Neuron (in vitro differentiated cells): ENCODE data around the gene TRAPPC5.
A peak's percentile ranks its signal among the peaks of the same experiment; 100 is the strongest.

ENCODE experiments used
- H2AFZ ChIP-seq: one replicate; pipeline ENCODE4 v1.6.1; 2013; ENCODE audit warnings: low read depth, mild to moderate bottlenecking, inconsistent platforms, low read length, moderate library complexity
- H3K27me3 ChIP-seq: one replicate; pipeline ENCODE4 v1.6.1; 2013; ENCODE audit warnings: low read length; ENCODE audit not compliant: insufficient read depth
- H3K36me3 ChIP-seq: one replicate; pipeline ENCODE4 v1.6.1; 2013; ENCODE audit warnings: low read length; ENCODE audit not compliant: insufficient read depth
- H3K4me1 ChIP-seq: one replicate; pipeline ENCODE4 v1.6.1; 2013; ENCODE audit warnings: low read length; ENCODE audit not compliant: insufficient read depth
- H3K4me3 ChIP-seq: 2 replicates; pipeline ENCODE4 v1.5.1; 2013; ENCODE audit warnings: mild to moderate bottlenecking, low read length, moderate library complexity
- H3K9me3 ChIP-seq: one replicate; pipeline ENCODE4 v1.6.1; 2013; ENCODE audit warnings: low read length

Gene TRAPPC5

GRCh38 chr19:7672522-7672921, 8.1 kb upstream of the TRAPPC5 start:
- Histone ChIP-seq H3K27me3 (peaks cover 16% of the 10 kb centered on the region), H3K9me3 (no peaks in the 10 kb centered on the region), H3K36me3 (no peaks in the 10 kb centered on the region), H3K4me3 (no peak overlapping the region), H3K4me1 (no peaks in the 10 kb centered on the region), H2AFZ (no peak overlapping the region)

- H3K4me3 ChIP-seq = no peak overlapping the region
- H2AFZ ChIP-seq = no peak overlapping the region
- peaks cover 15% of the 10 kb centered on the region for H3K27me3 ChIP-seq
- no peaks in the 10 kb centered on the region for H3K36me3 ChIP-seq
- no peaks in the 10 kb centered on the region for H3K9me3 ChIP-seq
- H3K4me1 ChIP-seq = no peaks in the 10 kb centered on the region
Observed at GRCh38 chr19:7674010-7675005, 6.3 kb upstream of the TRAPPC5 start.

DNA sequence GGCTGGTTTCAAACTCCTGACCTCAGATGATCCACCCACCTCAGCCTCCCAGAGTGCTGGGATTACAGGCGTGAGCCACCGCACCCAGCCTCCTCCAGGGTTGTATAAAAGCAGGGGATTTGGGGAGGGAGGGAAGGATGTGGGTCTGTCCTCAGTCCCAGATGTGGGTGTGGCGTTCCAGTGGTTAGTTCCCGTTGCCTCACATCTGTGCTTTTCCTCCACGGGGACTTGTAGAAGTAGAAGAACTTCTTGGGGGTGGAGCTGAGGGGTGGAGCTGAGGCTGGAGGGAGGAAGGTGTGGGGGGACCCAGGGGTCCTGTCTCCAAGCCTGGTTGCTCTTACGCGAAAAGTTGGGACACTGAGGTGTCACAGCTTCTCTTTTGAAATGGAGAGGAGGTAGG, 4.3 kb upstream of the TRAPPC5 start:
- no peaks in the 10 kb centered on the region for H3K9me3 ChIP-seq
- no peak overlapping the region for H3K4me3 ChIP-seq
- peaks cover 2% of the 10 kb centered on the region for H3K4me1 ChIP-seq
- no peaks in the 10 kb centered on the region for H3K36me3 ChIP-seq
- H3K27me3 ChIP-seq = peaks cover 9% of the 10 kb centered on the region
- H2AFZ ChIP-seq = no peak overlapping the region

DNA sequence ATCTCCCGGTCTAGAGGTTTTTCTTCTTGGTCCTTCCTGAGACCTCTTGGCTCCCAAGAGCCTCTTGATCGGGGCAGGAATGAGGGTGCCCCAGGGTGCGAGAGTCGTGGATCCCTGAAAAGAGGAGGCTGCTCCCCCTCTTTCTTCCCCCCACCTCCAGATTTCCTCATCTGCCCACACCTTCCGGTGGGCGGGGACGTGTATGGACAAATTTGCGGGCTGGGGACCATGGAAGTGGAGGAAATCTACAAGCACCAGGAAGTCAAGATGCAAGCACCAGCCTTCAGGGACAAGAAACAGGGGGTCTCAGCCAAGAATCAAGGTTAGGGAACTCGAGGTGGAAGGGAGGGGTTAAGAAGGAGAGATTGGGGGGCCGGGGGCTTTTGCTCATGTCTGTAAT, 3.8 kb upstream of the TRAPPC5 start, which contains the start of gene MCEMP1:
Gene MCEMP1, plus strand, starts transcription at position 237 of the 400 bp plus-strand sequence. Its CDS starts 31 bp downstream, at position 268.
- H3K27me3 ChIP-seq = peaks cover 9% of the 10 kb centered on the region

DNA sequence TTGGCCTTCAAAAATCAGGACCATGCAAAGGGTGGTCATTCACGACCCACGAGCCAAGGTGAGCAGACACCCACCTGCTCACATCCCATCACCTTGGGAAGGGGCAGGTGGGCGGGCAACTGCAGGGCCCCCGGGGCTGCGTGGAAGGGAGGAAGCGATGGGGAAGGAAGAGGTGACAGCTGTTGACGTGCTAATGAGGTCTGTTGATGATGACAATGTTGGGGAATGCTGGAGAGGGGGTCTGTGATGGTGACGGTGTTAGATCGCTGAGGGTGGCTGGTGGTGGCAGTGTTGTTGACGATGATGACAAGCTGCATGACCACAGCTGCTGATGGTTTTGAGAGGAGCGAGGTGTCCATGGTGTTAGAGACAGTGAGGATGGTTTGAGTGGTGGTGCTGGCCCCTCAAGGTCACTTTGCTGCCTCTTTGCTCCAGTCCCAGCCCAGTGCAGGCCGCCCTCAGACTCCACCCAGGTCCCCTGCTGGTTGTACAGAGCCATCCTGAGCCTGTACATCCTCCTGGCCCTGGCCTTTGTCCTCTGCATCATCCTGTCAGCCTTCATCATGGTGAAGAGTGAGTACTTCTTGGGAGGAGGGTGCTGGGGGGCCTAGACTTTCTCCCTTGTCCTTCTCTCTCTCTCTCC, 2.8 kb upstream of the TRAPPC5 start:
- peaks cover 8% of the 10 kb centered on the region for H3K4me1 ChIP-seq
- H3K9me3 ChIP-seq = no peaks in the 10 kb centered on the region
- peaks cover 5% of the 10 kb centered on the region for H3K27me3 ChIP-seq
- no peak overlapping the region for H2AFZ ChIP-seq
- H3K36me3 ChIP-seq = peaks cover 7% of the 10 kb centered on the region
- H3K4me3 ChIP-seq = no peak overlapping the region

More for the DNA sequence above, 3.8 kb upstream of the TRAPPC5 start, which contains the start of gene MCEMP1:
- Histone ChIP-seq H3K9me3 (no peaks in the 10 kb centered on the region), H2AFZ (no peak within 1 kb of the TSS), H3K4me3 (no peak within 1 kb of the TSS), H3K4me1 (peaks cover 7% of the 10 kb centered on the region), H3K36me3 (no peaks in the 10 kb centered on the region)

- Histone ChIP-seq H3K27me3 (peaks cover 5% of the 10 kb centered on the region), H2AFZ (no peak overlapping the region), H3K4me3 (no peak overlapping the region), H3K4me1 (peaks cover 8% of the 10 kb centered on the region), H3K9me3 (no peaks in the 10 kb centered on the region), H3K36me3 (peaks cover 16% of the 10 kb centered on the region)
Observed at GRCh38 chr19:7678971-7679751, 1.5 kb upstream of the TRAPPC5 start.

DNA sequence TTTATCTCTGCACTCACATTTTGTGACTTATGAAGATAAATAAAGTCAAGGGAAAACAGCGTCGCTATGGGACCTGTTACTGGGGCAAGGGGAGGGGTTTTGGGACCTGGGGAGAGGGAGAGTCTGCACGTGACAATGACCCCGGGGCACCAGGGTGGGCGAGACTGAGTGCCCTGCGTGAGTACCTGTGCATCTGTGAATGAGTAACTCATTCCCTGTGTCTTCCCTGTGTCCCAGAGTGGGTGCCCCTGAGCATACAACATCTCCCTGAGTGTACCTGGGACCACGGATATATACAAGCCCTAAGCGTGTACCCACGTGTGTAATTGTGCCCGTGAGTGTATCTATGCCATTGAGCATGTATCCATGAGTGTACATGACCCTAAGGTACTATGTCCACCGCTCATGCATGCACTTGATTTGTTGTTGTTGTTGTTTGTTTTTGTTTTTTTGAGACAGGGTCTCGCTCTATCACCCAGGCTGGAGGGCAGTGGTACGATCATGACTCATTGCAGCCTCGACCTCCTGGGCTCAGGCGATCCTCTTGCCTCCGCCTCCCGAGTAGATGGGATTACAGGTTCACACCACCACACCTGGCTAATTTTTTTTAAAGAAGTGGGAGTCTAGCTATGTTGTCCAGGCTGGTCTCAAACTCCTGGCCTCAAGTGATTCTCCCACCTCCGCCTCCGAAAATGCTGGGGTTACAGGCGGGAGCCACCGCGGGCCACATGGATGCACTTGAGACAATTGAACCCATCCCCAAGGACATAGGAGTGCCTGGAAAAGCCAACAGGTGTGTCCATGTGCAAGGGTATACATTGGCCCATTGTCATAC, 645 bp upstream of the TRAPPC5 start:
- Histone ChIP-seq H2AFZ (peak overlapping the region; percentile 60), H3K4me3 (peak overlapping the region; percentile 59), H3K27me3 (peaks cover 5% of the 10 kb centered on the region), H3K4me1 (peaks cover 8% of the 10 kb centered on the region), H3K9me3 (no peaks in the 10 kb centered on the region), H3K36me3 (peaks cover 16% of the 10 kb centered on the region)

- Histone ChIP-seq H3K9me3 (no peaks in the 10 kb centered on the region), H3K4me3 (peak overlapping the region; percentile 59), H3K4me1 (peaks cover 8% of the 10 kb centered on the region), H2AFZ (peak overlapping the region; percentile 60), H3K36me3 (peaks cover 16% of the 10 kb centered on the region), H3K27me3 (peaks cover 5% of the 10 kb centered on the region)
Observed at GRCh38 chr19:7681340-7682174, 924 bp downstream of the TRAPPC5 start.

GRCh38 chr19:7682175-7682855, 1.7 kb downstream of the TRAPPC5 start:
- Histone ChIP-seq H3K9me3 (no peaks in the 10 kb centered on the region), H3K4me1 (peaks cover 8% of the 10 kb centered on the region), H3K27me3 (peaks cover 5% of the 10 kb centered on the region), H3K4me3 (peak overlapping the region; percentile 59), H2AFZ (no peak overlapping the region), H3K36me3 (peaks cover 16% of the 10 kb centered on the region)

- peaks cover 16% of the 10 kb centered on the region for H3K36me3 ChIP-seq
- no peak overlapping the region for H2AFZ ChIP-seq
- no peak overlapping the region for H3K4me3 ChIP-seq
- H3K9me3 ChIP-seq = no peaks in the 10 kb centered on the region
- peaks cover 8% of the 10 kb centered on the region for H3K4me1 ChIP-seq
- no peaks in the 10 kb centered on the region for H3K27me3 ChIP-seq
Observed at GRCh38 chr19:7685546-7686445, 5.2 kb downstream of the TRAPPC5 start.
